Measurements from ENCODE around the gene NLRP14.
A peak's percentile ranks its signal among the peaks of the same experiment; 100 is the strongest.

Gene NLRP14

DNA sequence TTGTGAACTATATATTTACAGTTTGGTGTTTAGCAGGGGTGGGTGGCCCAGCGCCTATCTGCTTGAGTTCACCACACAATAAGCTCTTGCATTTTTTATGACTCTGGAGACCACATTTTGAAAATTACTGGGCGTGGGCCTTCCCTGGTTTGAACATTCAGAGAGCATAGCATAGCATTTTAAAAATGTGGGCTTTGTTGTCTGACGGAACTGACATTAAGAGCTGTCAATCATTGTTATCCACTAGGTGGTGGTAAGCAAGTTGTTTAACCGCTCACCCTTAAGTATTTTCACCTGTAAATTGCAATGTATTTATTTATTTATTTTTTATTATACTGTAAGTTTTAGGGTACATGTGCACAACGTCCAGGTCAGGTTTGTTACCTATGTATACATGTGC lies 1.0 kb downstream of the NLRP14 start:
- H2BK5ac ChIP-seq (ENCODE audit: low read depth, low read length, poor library complexity): no peak overlapping the region
- peak in 1 of 2 donors; percentile 2 for DNase-seq
- H3K36me3 ChIP-seq (ENCODE audit: control insufficient read depth in 1 of 2, insufficient read depth in 2 of 2, low read length in 2 of 2): no peaks in the 10 kb centered on the region
- no peak overlapping the region for H3K4me2 ChIP-seq (ENCODE audit: low read length)
- H4K91ac ChIP-seq (ENCODE audit: low read depth, low read length): no peak overlapping the region
- no peak overlapping the region for H3K9ac ChIP-seq (ENCODE audit: low read length)
- peaks cover 6% of the 10 kb centered on the region for H3K79me2 ChIP-seq (ENCODE audit: control insufficient read depth, insufficient read depth, low read length, poor library complexity)
- H3K23ac ChIP-seq (ENCODE audit: low read length): no peak overlapping the region
- H3K27me3 ChIP-seq (ENCODE audit: insufficient read depth, low read length): no peaks in the 10 kb centered on the region
- H3K4me1 ChIP-seq (ENCODE audit: control insufficient read depth in 1 of 2, insufficient read depth in 2 of 2, low read length in 2 of 2): peaks cover 6 to 7% of the 10 kb centered on the region in 2 experiments
- no peak overlapping the region for H3K4me3 ChIP-seq (ENCODE audit: low read depth, low read length)
- no peak overlapping the region for H3K27ac ChIP-seq (ENCODE audit: low read depth, low read length)
- H3K14ac ChIP-seq (ENCODE audit: low read length): no peak overlapping the region
- no peak overlapping the region for H4K8ac ChIP-seq (ENCODE audit: low read depth, low read length)
- no peaks in the 10 kb centered on the region for H3K9me3 ChIP-seq (ENCODE audit: insufficient read depth, low read depth, low read length)
- H2AK5ac ChIP-seq (ENCODE audit: low read length): no peak overlapping the region
- H3K4ac ChIP-seq (ENCODE audit: low read depth, low read length): no peak overlapping the region
- no peak overlapping the region for H2BK12ac ChIP-seq (ENCODE audit: low read length)
- H3K79me1 ChIP-seq (ENCODE audit: low read length): peaks cover 5% of the 10 kb centered on the region
- H2BK120ac ChIP-seq (ENCODE audit: insufficient read depth, low read length, poor library complexity): no peak overlapping the region
- WGBS (ENCODE audit: extremely low coverage, insufficient coverage, insufficient read length): no CpG with 5 or more reads among the region's 5 CpGs
- H2AFZ ChIP-seq (ENCODE audit: insufficient read depth, low read length, poor library complexity): no peak overlapping the region
- H3K18ac ChIP-seq (ENCODE audit: low read length): no peak overlapping the region
- H4K12ac ChIP-seq (ENCODE audit: low read depth, low read length): no peak overlapping the region

- no peak overlapping the region for H4K12ac ChIP-seq (ENCODE audit: low read depth, low read length)
- no peak overlapping the region for H2AFZ ChIP-seq (ENCODE audit: insufficient read depth, low read length, poor library complexity)
- H3K79me2 ChIP-seq (ENCODE audit: control insufficient read depth, insufficient read depth, low read length, poor library complexity): no peaks in the 10 kb centered on the region
- no peak for DNase-seq
- H3K23ac ChIP-seq (ENCODE audit: low read length): no peak overlapping the region
- H2AK5ac ChIP-seq (ENCODE audit: low read length): no peak overlapping the region
- H3K27me3 ChIP-seq (ENCODE audit: insufficient read depth, low read length): no peaks in the 10 kb centered on the region
- H3K79me1 ChIP-seq (ENCODE audit: low read length): no peaks in the 10 kb centered on the region
- no peak overlapping the region for H2BK120ac ChIP-seq (ENCODE audit: insufficient read depth, low read length, poor library complexity)
- H3K4me1 ChIP-seq (ENCODE audit: control insufficient read depth in 1 of 2, insufficient read depth in 2 of 2, low read length in 2 of 2): no peaks in the 10 kb centered on the region
- no peak overlapping the region for H4K91ac ChIP-seq (ENCODE audit: low read depth, low read length)
- H2BK12ac ChIP-seq (ENCODE audit: low read length): no peak overlapping the region
- H3K27ac ChIP-seq (ENCODE audit: low read depth, low read length): no peak overlapping the region
- H3K4me3 ChIP-seq (ENCODE audit: low read depth, low read length): no peak overlapping the region
- no peaks in the 10 kb centered on the region for H3K36me3 ChIP-seq (ENCODE audit: control insufficient read depth in 1 of 2, insufficient read depth in 2 of 2, low read length in 2 of 2)
- WGBS (ENCODE audit: extremely low coverage, insufficient coverage, insufficient read length): no CpG with 5 or more reads among the region's 3 CpGs
- no peak overlapping the region for H2BK5ac ChIP-seq (ENCODE audit: low read depth, low read length, poor library complexity)
- no peak overlapping the region for H3K18ac ChIP-seq (ENCODE audit: low read length)
- H3K4me2 ChIP-seq (ENCODE audit: low read length): no peak overlapping the region
- H4K8ac ChIP-seq (ENCODE audit: low read depth, low read length): no peak overlapping the region
- H3K4ac ChIP-seq (ENCODE audit: low read depth, low read length): no peak overlapping the region
- H3K9ac ChIP-seq (ENCODE audit: low read length): no peak overlapping the region
- no peak overlapping the region for H3K14ac ChIP-seq (ENCODE audit: low read length)
- no peaks in the 10 kb centered on the region for H3K9me3 ChIP-seq (ENCODE audit: insufficient read depth, low read depth, low read length)
Measured at GRCh38 chr11:7028141-7028540, 7.9 kb downstream of the NLRP14 start.

DNA sequence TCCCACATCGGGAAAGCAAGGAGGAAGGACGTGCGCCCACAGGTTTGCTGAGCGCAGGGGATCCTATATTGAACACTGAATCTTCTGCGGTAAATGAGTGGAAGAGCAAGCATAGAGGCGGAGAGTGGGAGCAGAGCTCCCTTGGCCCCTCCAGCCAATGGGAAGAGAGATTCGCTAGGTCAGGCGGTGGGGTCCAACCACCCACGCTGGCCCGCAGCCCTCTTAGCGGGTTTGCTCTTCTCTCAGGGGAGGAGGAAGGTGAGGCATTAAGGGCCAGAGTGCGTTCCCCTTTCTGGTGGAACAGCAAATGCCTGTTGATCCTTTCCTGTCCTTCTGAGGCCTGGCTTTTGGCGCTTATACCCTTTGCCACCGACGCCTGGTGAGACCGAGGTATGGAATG lies 10.6 kb downstream of the NLRP14 start:
- Histone ChIP-seq H3K18ac (ENCODE audit: low read length) (no peak overlapping the region), H3K4me1 (ENCODE audit: control insufficient read depth in 1 of 2, insufficient read depth in 2 of 2, low read length in 2 of 2) (no peaks in the 10 kb centered on the region), H2AFZ (ENCODE audit: insufficient read depth, low read length, poor library complexity) (no peak overlapping the region), H4K8ac (ENCODE audit: low read depth, low read length) (no peak overlapping the region), H2AK5ac (ENCODE audit: low read length) (no peak overlapping the region), H3K27ac (ENCODE audit: low read depth, low read length) (no peak overlapping the region), H3K9ac (ENCODE audit: low read length) (no peak overlapping the region), H3K4me3 (ENCODE audit: low read depth, low read length) (no peak overlapping the region), H3K36me3 (ENCODE audit: control insufficient read depth in 1 of 2, insufficient read depth in 2 of 2, low read length in 2 of 2) (no peaks in the 10 kb centered on the region), H3K4ac (ENCODE audit: low read depth, low read length) (no peak overlapping the region), H3K23ac (ENCODE audit: low read length) (no peak overlapping the region), H2BK120ac (ENCODE audit: insufficient read depth, low read length, poor library complexity) (no peak overlapping the region), H3K9me3 (ENCODE audit: insufficient read depth, low read depth, low read length) (no peaks in the 10 kb centered on the region), H3K27me3 (ENCODE audit: insufficient read depth, low read length) (no peaks in the 10 kb centered on the region), H3K79me2 (ENCODE audit: control insufficient read depth, insufficient read depth, low read length, poor library complexity) (no peaks in the 10 kb centered on the region), H2BK5ac (ENCODE audit: low read depth, low read length, poor library complexity) (no peak overlapping the region), H3K79me1 (ENCODE audit: low read length) (no peaks in the 10 kb centered on the region), H2BK12ac (ENCODE audit: low read length) (no peak overlapping the region), H4K12ac (ENCODE audit: low read depth, low read length) (no peak overlapping the region), H3K14ac (ENCODE audit: low read length) (no peak overlapping the region), H3K4me2 (ENCODE audit: low read length) (no peak overlapping the region), H4K91ac (ENCODE audit: low read depth, low read length) (no peak overlapping the region)
- DNase-seq: no peak
- no CpG with 5 or more reads among the region's 16 CpGs for WGBS (ENCODE audit: extremely low coverage, insufficient coverage, insufficient read length)

- H3K36me3 ChIP-seq (ENCODE audit: control insufficient read depth in 1 of 2, insufficient read depth in 2 of 2, low read length in 2 of 2): no peaks in the 10 kb centered on the region
- no peak overlapping the region for H2BK12ac ChIP-seq (ENCODE audit: low read length)
- no peak overlapping the region for H3K4me2 ChIP-seq (ENCODE audit: low read length)
- H2BK5ac ChIP-seq (ENCODE audit: low read depth, low read length, poor library complexity): no peak overlapping the region
- no peaks in the 10 kb centered on the region for H3K9me3 ChIP-seq (ENCODE audit: insufficient read depth, low read depth, low read length)
- H3K4me1 ChIP-seq (ENCODE audit: control insufficient read depth in 1 of 2, insufficient read depth in 2 of 2, low read length in 2 of 2): no peaks in the 10 kb centered on the region
- no peak overlapping the region for H3K4ac ChIP-seq (ENCODE audit: low read depth, low read length)
- H3K79me1 ChIP-seq (ENCODE audit: low read length): no peaks in the 10 kb centered on the region
- H3K79me2 ChIP-seq (ENCODE audit: control insufficient read depth, insufficient read depth, low read length, poor library complexity): no peaks in the 10 kb centered on the region
- H3K27ac ChIP-seq (ENCODE audit: low read depth, low read length): no peak overlapping the region
- peak overlapping the region; percentile 66 for H3K23ac ChIP-seq (ENCODE audit: low read length)
- H3K9ac ChIP-seq (ENCODE audit: low read length): no peak overlapping the region
- no peak overlapping the region for H3K14ac ChIP-seq (ENCODE audit: low read length)
- no peak overlapping the region for H3K4me3 ChIP-seq (ENCODE audit: low read depth, low read length)
- no peak for DNase-seq
- H2AFZ ChIP-seq (ENCODE audit: insufficient read depth, low read length, poor library complexity): no peak overlapping the region
- no peak overlapping the region for H4K12ac ChIP-seq (ENCODE audit: low read depth, low read length)
- no peak overlapping the region for H2BK120ac ChIP-seq (ENCODE audit: insufficient read depth, low read length, poor library complexity)
- H3K27me3 ChIP-seq (ENCODE audit: insufficient read depth, low read length): no peaks in the 10 kb centered on the region
- no peak overlapping the region for H4K91ac ChIP-seq (ENCODE audit: low read depth, low read length)
- no peak overlapping the region for H2AK5ac ChIP-seq (ENCODE audit: low read length)
- WGBS (ENCODE audit: extremely low coverage, insufficient coverage, insufficient read length): no CpG with 5 or more reads among the region's 11 CpGs
- H3K18ac ChIP-seq (ENCODE audit: low read length): no peak overlapping the region
- no peak overlapping the region for H4K8ac ChIP-seq (ENCODE audit: low read depth, low read length)
Measured at GRCh38 chr11:7031471-7031871, 11.2 kb downstream of the NLRP14 start.
